Retina (tissue), 1 donor: ENCODE data around the gene DYNC1I1.

Source experiments
- DNase-seq: peaks from one replicate; pipeline ENCODE4 v3.0.0-alpha.2; 2016

DYNC1I1 gene

DNA sequence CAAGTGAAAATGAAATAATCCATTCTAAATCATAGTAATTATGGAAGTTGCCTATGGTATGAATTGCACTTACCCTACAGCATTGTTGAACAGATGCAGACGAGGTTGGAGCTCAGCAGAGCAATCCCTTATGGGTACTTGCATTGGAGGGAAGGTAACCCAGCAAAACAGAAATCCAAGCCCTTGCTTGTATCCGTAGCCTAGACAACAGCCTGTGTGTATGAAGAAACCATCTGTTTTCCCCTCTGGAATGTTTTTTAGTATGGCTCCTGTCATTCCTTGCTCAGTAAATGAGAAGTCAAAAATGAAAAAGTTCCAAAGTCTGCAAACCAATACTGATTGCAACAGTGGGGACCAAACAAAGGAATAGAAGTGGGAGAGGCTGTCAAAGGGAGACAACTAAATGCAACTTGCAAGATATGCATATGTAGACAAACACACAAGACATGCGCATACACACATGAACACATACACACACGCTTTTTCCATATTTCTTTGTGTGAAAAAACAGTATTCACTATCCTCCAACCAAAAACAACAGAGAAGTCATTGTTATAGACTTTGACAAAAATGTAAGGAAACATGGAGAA lies 260.8 kb downstream of the DYNC1I1 start:
- DNase-seq, result no peak

DNA sequence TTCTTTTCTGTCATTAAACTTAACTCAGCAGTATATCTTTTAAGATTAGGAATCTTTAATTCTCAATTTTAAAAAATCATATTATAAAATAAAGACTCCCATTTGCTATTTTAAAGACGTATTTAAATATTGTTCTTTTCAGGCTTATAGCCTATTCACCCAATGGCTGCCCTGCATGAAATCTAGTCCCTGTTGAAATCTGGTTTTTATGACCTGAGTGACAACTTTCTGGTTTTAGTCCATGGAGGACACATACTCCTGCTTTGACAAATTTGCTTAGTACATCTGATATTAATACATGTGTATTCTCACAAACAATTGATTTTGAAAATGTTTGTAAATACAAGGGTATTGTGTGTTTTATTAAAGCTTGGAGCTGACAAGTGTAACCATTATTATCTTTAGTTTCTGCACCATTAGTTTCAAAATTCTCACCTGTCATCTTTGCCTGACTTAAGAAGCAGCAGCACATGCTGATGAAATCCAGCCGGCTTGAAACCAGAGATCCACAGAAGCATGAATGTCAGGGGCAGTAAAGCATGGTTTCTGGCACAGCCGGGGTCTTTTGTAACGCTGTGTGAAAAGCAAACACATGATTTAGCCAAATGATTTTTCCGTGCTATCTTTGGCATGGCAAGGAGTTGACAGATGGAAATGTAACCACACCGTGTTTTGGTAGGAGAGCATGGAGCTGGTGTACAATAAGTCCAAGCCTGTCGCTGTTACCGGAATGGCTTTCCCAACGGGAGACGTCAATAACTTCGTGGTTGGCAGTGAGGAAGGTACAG lies 262.8 kb downstream of the DYNC1I1 start:
- peak; percentile 42 for DNase-seq

DNA sequence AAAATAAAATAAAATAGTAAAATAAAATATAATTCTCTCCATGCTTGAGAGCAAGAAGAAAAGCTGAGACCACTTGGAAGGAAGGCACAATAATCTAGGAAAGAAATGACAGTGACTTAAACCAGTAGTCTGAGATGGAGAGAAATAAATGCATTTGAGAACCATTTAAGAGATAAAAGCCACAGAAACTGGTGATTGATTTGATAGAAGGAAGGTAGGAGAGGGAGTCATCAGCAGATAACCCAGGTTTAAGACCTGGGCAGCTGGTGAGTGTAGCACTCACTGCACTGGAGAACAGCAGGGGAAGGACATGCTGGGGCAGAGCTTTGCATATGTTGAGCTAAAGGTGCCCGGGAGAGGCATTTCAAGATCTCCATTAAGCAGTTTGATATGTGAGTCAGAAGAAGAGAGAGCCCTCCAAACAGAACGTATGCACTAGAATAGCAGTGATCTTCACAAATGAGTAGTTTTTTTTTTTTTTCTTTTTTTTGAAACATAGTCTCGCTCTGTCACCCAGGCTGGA lies 268.0 kb downstream of the DYNC1I1 start:
- no peak for DNase-seq

DNA sequence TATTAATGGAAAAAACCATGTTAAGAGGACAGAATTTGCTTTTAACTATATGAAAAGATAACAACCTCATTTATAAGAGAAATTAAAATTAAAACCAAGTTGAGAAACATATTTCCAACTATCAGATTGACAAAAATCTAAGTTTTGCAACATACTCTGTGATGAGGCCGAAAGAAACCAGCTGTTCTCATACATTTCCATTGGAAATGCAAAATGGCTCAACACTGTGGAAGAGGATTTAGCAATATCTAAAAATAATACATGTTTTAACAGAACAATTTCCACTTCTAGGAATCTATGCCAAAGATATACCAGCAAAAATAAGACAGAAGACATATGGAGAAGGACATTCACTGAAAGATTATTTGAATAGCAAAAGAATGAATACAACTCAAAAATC lies 268.8 kb downstream of the DYNC1I1 start:
- no peak for DNase-seq

DNA sequence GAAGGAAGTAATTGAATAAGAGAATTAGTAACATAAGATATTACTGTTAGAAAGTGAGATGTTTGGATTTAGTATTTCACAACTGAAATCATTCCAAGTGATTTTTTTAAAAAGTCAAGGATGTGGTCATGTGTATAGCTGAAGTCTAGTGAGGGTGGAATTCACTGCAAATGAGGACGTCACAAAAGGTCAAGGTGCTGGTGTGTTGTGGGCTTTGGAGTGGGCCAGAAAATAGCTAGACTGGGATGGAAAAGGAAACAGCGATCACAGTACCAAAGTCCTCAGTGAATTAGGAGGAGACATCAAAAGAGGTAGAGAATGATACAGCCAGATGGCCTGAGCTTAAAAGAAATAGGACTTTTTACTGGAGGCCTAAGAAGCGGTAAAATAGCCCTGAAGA lies 272.8 kb downstream of the DYNC1I1 start:
- DNase-seq, result no peak

DNA sequence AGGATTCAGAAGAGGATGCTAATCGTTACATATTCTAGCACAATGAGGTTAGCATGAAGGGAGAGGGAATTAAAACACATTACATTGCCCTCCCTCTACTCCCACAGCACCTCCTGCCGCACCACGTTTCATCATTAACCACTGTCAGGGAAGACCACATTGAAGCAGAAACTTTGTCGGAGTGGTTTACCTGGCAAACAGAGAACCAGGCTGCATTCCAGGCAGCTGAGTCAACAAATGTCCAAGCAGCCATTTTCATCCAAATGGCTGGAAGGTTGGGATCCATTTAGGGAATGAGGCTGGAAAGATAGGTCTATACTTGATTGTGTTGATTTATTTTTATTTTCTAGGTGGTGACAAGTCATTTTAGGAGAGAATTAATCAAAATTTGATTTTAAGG lies 273.6 kb downstream of the DYNC1I1 start:
- DNase-seq, result no peak

DNA sequence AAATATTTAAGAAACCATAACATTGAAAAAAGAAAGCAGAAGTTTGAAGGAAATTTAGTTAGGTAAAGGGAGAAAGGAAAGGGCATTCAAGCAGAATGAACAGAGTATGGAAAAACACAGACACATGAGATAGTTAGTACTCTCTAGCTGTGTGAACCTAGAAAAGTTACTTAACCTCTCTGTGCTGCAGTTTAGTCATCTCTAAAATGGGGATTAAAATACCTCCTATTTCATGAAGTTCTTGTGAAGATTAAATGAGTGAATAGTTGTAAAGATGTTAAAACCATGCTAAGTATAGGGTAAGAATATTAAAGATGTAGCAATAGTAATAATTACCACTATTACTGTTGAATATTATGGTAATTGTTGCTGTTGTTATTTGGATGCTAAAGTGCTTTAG lies 279.9 kb downstream of the DYNC1I1 start:
- no peak for DNase-seq

DNA sequence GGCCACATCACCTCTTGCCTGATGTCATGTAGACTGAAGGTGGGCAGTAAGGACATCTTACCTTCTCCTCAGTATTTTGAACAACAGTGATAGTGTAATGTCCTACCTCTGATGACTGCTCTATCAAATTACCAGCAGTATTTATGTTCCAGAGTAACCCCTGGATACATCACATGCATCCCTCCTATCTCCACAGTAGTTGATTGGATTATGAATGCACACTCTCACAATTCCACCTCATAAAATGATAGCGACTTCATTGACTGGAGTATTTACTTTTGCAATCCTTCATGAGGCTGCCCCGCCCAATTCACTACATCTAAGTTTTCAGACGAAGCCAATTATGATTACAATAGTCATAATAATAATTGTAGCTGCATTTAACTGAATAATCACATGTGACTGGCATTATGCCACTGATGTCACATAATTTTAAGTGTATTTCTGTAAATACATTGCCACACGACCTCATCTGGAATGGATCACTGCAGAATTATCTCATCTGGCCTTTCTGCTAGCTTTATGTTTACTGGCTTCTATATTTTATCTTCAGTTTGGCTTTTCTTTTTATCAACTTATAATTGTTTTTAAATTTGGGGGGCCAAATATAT lies 280.6 kb downstream of the DYNC1I1 start:
- no peak for DNase-seq

DNA sequence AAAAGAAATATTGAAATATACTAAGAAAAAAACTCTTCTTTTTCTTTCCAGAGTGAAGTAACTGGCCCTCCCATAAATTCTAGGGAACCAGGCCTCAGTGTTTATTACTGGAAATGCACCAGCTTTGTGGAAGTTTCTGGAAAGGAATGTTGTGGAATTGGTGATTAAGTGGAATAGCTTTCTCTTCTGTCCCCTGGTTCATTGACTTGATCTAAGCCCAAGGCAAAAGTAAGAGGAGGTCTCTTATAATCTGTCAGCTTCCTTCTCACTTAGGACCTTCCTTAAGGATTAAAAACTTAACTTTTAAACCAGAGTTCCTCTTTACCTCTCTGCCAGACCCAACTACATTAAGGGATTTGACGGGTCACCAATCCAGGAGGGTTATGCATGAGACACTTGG lies 283.4 kb downstream of the DYNC1I1 start:
- DNase-seq, result no peak

DNA sequence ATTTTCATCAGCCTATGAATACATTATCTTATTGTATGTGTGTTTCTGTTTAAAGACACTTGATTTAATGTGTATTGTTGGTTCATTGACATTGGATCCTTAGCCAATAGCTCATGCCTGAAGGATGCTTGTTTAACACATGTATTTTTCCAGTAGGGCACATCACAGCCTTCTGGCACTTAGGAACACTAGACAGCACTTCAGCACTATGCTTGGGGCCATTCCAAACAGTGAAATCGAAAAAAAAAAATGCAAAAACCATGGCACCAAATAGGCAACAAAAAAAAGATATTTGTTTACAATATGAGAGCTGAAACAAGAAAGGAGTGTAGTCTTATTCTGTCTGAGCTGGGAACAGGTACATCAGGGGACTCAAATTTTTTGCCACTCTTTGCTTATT lies 286.7 kb downstream of the DYNC1I1 start:
- no peak for DNase-seq

DNA sequence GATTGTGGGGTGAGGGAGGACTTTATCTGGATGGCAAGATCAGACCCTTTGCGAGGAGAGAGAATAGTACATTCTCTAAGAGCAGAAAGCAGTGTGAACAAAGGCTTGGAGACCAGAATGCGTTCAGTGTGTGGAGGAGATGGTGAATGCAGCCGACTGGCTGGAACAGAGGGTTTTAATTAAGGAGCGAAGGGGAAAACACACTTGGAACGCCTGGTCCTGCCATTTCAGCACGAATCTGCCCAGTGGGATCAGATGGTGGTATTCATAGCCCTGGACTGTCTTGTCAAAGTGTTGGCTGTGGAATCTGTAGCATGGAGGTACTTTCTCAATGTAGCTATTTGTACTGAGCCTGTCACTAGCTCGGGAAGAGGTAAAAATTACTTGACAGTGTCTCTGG lies 288.7 kb downstream of the DYNC1I1 start:
- DNase-seq, result peak; percentile 40

DNA sequence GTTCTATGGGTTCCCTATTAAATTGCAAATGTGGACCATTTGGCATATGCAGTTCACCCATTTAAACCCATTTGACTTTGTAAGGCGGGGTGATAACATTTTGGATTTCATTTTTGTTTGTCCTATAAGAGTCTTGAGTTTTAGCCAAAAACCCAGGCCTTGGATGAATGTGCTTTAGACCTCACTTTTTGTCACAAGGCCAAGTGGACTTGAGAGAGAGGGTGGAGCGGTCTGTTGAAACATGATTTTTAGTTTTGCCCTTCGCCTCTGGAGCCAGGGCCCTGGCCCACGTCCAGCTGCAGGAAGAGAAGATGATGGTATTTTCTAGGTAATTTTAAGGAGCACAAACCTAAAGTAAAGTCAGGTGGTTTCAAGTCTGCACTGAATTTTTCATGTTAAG lies 289.5 kb downstream of the DYNC1I1 start:
- no peak for DNase-seq

DNA sequence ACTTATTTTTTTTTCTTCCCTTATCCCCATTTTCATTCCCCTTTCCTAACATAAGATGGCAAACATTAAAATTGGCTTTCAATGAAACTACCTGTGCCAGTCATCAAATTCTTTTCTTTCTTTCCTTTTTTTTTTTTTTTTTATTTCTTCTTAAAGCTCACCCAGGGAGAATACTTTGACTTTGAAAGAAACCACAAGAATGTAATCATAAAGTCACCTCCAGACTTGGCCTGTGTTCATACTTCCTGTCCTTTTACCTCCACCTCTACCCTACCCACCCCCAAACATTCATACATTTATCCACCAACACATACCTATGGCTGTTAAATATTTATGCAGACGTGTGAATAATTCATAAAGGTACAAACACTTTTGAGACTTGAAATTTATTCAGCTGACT lies 295.0 kb downstream of the DYNC1I1 start:
- DNase-seq, result no peak

DNA sequence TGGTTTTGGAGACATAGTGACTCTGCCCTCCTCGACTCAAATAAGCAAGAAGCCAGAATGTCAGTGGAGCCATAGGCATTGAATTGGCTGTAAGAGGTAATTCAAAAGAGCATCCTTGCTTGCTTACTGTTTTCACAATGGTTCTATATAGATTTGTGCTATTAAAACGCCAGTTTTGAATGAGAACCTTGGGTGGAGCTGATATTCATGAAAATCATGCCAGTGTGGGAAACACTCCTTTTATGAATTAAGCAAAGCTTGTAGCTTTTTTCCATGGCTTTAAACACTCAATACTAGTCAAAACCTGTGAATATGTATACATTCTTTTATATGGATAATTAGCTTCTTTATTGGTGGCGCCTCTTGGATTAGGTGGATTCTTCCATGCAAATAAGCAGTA lies 297.0 kb downstream of the DYNC1I1 start:
- DNase-seq, result no peak

DNA sequence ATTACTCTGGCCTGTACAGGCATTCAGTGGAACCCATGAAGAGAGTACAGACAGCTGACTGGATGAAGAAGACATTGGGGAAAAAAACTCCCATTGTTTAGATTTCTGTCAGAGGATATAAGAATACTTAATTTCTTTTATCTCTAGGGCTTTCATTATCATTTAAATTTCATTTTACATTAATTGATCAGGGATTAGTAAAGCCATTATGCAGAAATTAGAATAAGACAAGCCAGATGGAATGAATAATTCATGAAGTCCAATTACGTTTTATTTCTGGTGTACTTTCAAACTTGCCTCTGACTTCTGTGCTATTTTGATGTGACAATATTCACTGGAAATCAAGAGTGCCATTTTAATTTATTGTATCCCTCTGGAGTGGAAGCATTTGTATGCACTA lies 302.5 kb downstream of the DYNC1I1 start:
- DNase-seq, result no peak

DNA sequence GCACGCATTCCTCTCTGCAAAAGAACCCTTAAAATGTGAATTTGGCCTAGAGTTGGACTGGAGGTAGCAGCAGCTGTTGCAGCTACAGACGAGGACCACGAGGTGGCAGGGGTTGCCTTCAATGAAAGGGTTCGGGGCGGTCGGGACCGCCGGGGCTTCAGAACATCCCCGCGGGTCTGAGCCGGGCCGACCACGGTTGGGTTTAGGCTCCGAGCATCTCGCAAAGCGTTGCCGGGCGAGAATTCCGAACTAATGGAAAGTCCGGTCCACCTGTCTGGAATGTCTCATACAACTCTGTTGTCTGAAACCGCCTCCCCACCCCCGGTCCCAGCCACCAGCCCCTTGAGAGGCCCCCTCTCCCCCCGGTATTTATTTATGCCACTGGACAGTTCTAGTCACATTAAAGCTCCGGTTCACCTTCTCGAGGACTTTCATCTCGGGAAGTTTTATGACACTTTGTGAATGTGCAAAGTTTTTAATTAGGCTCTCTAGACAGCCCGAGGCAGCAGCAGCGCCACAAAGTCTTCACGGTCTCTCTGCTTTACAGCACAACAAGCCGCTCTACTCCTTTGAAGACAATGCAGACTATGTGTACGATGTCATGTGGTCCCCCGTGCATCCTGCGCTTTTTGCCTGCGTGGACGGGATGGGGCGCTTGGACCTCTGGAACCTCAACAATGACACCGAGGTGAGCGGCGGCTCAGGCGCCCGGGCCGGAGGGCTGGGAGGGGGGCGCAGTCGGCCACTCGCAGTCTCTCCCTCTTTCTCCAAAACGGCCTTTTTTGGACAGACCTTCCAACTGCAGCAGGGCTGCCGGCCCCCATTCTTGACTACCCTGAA lies 303.4 kb downstream of the DYNC1I1 start:
- peak; percentile 77 for DNase-seq

DNA sequence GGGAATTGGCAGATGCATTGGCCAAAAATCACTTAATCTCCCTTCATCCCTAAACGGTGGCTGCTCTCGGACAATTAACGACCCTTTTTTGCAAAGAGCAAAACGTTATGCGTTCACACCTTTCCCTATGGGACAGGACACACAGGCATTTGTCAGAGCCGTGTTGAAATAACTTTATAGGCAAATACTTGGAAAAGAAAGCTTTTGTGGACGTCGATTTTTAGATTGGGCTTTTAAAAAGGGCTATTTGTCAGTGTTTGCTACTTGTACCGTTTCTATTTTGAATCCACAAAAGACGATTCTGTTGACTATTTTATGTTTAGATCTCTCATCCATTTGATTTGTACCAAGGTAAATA lies 304.0 kb downstream of the DYNC1I1 start:
- DNase-seq, result no peak

DNA sequence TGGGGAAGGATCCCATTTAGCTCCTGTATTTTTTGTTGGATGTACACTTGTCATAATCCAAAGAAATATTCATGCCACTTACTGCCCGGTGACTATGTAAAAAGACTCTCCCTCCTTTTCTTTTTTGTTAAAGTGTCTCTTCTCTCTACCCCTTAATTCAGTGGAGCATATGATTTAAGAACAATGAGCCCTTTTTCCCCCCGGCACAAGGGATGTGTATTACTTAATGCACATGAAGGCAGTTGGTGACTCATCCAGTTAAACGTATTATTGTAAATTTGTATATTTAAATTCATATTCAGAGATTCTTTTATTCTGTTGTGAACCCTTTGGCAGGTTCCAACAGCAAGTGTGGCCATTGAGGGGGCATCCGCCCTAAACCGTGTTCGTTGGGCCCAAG lies 307.7 kb downstream of the DYNC1I1 start:
- no peak for DNase-seq

DNA sequence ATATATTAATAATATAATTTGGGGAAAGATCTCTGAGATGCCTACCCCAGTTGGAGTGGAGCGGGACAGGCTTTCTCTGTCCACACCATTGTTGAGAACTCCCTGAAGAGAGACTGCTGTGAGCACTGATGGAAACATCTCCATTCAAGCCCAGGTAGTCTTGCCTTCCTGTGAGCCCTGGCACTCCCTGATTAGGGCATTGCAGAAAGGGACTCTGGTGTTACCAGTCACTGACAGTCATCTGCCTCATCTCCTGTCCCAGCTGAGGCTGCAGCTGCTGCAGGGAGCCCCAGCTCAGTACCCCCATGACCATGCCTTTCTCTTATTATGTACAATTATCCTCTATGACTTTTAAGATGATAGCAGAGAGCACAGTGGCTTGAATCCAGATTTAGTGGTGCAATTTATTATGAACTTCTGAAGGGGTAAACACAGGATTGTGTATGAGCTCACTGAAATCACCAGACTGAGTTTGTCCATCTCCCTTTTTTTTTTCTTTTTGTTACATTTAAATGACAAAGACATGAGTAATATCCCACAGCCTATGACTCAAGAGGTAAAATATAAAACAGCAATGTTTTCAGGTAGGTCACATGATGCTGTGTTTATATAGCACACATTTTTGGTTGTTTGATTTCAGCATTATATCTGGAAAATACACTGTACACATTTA lies 312.7 kb downstream of the DYNC1I1 start:
- no peak for DNase-seq

DNA sequence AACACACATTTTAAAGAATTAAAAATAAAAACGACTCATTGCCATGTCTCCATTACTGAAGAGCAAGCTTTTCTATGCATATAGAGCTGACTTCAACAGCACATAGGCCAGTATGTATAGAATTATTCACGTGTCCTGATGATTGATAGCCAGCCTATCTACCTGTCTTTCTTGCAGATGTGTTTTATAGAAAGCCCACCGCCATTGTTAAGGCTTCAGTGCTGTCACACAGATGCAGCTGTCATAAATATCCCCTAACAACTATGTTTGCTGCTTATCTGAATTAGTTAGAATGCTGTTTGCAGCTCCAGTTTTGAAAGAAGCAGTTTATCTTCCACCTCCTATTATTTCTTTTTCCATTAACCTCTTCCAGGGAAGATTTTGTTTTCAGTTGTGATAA lies 313.6 kb downstream of the DYNC1I1 start:
- DNase-seq, result no peak

DNA sequence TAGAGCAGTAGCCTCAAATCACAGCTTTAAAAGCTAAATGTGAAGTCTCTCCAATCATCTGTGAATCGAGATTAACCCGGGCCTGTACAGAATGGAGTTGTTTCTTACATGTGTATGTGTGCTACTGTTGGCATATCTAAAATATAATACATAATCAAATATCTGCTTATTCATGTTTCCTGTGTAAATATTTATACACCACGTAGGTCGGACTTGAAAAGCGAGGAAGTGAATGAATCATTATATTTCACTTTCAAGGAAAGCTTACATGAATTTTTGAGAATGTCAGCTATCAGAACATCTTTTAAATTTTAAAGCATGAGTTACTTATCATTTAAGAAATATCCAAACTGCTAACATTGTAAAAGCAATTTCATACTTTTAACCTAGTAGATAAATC lies 316.2 kb downstream of the DYNC1I1 start:
- no peak for DNase-seq

DNA sequence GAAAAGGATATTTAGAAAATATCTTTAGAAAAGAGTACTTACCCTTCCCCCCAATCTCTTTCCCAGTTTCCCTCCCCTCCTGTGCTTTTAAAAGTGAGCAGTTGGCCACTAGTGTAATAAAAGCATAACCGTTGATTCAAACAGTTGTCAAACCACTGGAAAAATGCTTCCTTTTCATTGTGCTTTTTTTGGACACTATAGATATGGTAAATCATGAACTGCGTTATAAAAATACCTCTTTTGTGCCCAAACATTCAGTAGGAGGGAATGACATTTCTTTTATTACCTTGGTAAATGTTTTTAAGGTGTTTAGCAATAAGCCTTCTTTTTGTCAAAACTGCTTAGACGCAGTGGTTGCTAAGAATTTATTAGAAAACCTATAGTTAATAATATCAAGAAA lies 317.2 kb downstream of the DYNC1I1 start:
- DNase-seq, result no peak

DNA sequence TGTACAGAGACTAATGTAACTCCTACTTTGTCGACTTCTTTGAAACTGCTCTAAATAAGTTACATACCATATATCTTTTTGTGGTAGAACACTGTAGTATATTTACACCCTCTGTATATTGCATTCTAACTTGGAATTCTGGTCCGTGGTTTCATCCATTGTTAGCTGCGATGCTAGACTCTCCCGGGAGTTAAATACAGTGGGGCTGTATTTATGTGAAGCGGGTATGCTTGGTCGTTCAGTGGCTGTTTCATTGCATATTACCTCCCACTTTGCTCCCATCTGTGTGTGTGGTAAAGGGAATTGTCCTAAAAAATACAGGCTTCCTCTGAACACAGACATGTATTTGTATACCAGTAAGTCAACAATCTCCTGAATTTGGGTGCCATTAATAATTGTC lies 318.4 kb downstream of the DYNC1I1 start:
- DNase-seq, result no peak
